ENCODE results near the gene RHOT2.
A peak's percentile ranks its signal among the peaks of the same experiment; 100 is the strongest.

Gene RHOT2

GRCh38 chr16:632486-633335 is 35.2 kb upstream of the RHOT2 start:
- H3K36me3 ChIP-seq (ENCODE audit: control insufficient read depth, insufficient read depth, low read length), result peaks cover 4% of the 10 kb centered on the region
- DNase-seq, result no peak
- H3K27ac ChIP-seq (ENCODE audit: insufficient read depth, low read length, poor library complexity, severe bottlenecking), result no peak overlapping the region
- H3K27me3 ChIP-seq (replicated peaks; ENCODE audit: control insufficient read depth, insufficient read depth, low read length, poor library complexity, severe bottlenecking), result no peaks in the 10 kb centered on the region
- H3K4me3 ChIP-seq (ENCODE audit: insufficient read depth, low read depth, low read length, poor library complexity, severe bottlenecking), result no peak overlapping the region
- no peaks in the 10 kb centered on the region for H3K9me3 ChIP-seq (ENCODE audit: control insufficient read depth, low read length)
- peaks cover 12% of the 10 kb centered on the region for H3K4me1 ChIP-seq (ENCODE audit: control insufficient read depth, insufficient read depth, low read length, poor library complexity, severe bottlenecking)

DNA sequence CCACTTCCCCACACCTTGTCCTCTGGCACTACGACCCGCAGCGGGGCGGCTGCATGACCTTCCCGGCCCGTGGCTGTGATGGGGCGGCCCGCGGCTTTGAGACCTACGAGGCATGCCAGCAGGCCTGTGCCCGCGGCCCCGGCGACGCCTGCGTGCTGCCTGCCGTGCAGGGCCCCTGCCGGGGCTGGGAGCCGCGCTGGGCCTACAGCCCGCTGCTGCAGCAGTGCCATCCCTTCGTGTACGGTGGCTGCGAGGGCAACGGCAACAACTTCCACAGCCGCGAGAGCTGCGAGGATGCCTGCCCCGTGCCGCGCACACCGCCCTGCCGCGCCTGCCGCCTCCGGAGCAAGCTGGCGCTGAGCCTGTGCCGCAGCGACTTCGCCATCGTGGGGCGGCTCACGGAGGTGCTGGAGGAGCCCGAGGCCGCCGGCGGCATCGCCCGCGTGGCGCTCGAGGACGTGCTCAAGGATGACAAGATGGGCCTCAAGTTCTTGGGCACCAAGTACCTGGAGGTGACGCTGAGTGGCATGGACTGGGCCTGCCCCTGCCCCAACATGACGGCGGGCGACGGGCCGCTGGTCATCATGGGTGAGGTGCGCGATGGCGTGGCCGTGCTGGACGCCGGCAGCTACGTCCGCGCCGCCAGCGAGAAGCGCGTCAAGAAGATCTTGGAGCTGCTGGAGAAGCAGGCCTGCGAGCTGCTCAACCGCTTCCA is 34.4 kb upstream of the RHOT2 start:
- Histone ChIP-seq H3K9me3 (ENCODE audit: control insufficient read depth, low read length) (no peaks in the 10 kb centered on the region), H3K36me3 (ENCODE audit: control insufficient read depth, insufficient read depth, low read length) (no peaks in the 10 kb centered on the region), H3K27ac (ENCODE audit: insufficient read depth, low read length, poor library complexity, severe bottlenecking) (no peak overlapping the region), H3K4me1 (ENCODE audit: control insufficient read depth, insufficient read depth, low read length, poor library complexity, severe bottlenecking) (peaks cover 12% of the 10 kb centered on the region), H3K27me3 (replicated peaks; ENCODE audit: control insufficient read depth, insufficient read depth, low read length, poor library complexity, severe bottlenecking) (no peaks in the 10 kb centered on the region), H3K4me3 (ENCODE audit: insufficient read depth, low read depth, low read length, poor library complexity, severe bottlenecking) (no peak overlapping the region)
- DNase-seq, result no peak

DNA sequence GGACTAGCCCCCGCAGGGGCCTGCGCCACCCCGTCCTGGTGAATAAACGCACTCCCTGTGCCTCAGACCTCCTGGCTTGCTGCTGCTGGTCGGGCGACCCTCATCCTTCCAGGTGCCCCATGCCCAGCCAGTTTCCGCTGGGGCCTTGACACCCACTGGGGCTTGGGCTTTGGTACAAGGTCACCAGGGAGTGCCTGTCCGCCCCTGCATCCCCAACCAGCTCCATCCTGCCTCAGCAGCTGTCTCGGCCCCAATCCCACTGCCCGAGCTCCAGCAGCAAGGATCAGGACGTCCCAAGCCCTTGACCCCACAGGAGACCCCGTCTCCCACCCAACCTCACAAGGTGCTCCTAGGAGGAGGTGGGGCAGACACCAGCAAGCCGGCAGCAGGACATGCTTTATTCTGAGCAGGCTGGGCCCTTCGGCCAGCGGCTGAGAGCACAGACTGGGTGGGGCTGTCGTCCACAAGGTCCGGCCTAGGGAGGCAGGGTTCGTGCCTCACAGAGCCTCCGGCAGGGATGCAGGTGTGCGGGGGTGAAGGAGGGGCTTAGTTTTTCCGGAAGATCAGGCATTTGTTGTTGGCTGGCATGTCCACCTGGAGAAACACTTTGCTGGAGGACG is 33.8 kb upstream of the RHOT2 start:
- Histone ChIP-seq H3K4me3 (ENCODE audit: insufficient read depth, low read depth, low read length, poor library complexity, severe bottlenecking) (no peak overlapping the region), H3K9me3 (ENCODE audit: control insufficient read depth, low read length) (no peaks in the 10 kb centered on the region), H3K27ac (ENCODE audit: insufficient read depth, low read length, poor library complexity, severe bottlenecking) (no peak overlapping the region), H3K36me3 (ENCODE audit: control insufficient read depth, insufficient read depth, low read length) (no peaks in the 10 kb centered on the region), H3K4me1 (ENCODE audit: control insufficient read depth, insufficient read depth, low read length, poor library complexity, severe bottlenecking) (peaks cover 12% of the 10 kb centered on the region), H3K27me3 (replicated peaks; ENCODE audit: control insufficient read depth, insufficient read depth, low read length, poor library complexity, severe bottlenecking) (no peaks in the 10 kb centered on the region)
- DNase-seq, result no peak

DNA sequence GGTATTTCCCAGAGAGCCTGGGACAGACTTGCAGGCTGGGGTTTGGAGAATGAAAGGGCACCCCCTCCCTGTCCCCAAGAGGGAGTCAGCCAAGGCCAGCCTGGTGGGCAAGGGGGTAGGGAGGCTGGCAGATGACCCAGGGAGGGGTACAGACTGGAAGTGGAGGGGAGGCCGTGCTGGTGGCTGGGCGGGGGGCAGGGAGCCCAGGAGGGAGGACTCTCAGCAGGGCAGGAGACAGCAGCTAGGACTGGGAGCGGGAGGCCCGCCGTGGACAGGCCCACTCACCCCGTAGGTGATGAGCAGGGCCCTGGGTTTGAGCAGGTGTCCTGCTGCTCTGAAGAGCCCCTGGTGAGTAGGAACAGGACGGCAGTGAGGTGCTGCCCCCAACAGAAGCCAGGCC is 32.9 kb upstream of the RHOT2 start:
- Histone ChIP-seq H3K27ac (ENCODE audit: insufficient read depth, low read length, poor library complexity, severe bottlenecking) (no peak overlapping the region), H3K36me3 (ENCODE audit: control insufficient read depth, insufficient read depth, low read length) (no peaks in the 10 kb centered on the region), H3K9me3 (ENCODE audit: control insufficient read depth, low read length) (no peaks in the 10 kb centered on the region), H3K27me3 (replicated peaks; ENCODE audit: control insufficient read depth, insufficient read depth, low read length, poor library complexity, severe bottlenecking) (no peaks in the 10 kb centered on the region), H3K4me1 (ENCODE audit: control insufficient read depth, insufficient read depth, low read length, poor library complexity, severe bottlenecking) (peaks cover 12% of the 10 kb centered on the region), H3K4me3 (ENCODE audit: insufficient read depth, low read depth, low read length, poor library complexity, severe bottlenecking) (no peak overlapping the region)
- no peak for DNase-seq

DNA sequence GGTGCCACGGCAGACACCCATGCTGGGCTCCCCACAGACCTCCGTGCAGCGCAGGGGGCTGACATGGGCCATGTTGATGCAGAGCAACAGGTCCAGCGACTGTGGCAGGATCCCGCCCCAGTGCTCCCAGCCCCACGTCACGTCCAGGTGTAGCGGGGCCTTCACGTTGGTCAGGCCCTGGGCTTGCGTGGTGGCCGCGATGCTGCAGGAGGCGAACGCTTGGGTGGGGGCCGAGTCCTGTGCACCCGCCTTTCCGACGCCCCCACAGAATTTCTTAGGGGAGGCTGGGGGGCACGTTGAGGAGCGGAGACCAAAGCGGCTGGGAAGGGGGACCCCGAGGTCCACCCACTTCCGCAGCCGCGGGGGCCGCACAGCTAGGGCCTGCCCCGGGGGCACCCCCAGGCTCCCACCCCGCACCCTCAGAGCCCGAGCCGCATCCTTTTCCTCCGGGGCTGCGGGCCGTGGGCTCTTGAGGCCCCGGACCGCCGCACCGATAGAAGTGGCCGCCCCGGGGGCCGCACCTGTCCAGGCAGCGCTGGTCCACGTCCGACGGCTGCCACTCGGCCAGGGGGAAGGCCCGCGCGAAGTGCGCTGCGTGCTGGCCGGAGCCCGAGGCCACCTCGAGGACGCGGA is 32.2 kb upstream of the RHOT2 start:
- no peak for DNase-seq
- Histone ChIP-seq H3K4me3 (ENCODE audit: insufficient read depth, low read depth, low read length, poor library complexity, severe bottlenecking) (peak overlapping the region; percentile 96), H3K27me3 (replicated peaks; ENCODE audit: control insufficient read depth, insufficient read depth, low read length, poor library complexity, severe bottlenecking) (no peaks in the 10 kb centered on the region), H3K9me3 (ENCODE audit: control insufficient read depth, low read length) (no peaks in the 10 kb centered on the region), H3K4me1 (ENCODE audit: control insufficient read depth, insufficient read depth, low read length, poor library complexity, severe bottlenecking) (peaks cover 12% of the 10 kb centered on the region), H3K36me3 (ENCODE audit: control insufficient read depth, insufficient read depth, low read length) (no peaks in the 10 kb centered on the region), H3K27ac (ENCODE audit: insufficient read depth, low read length, poor library complexity, severe bottlenecking) (peak overlapping the region; percentile 83)

DNA sequence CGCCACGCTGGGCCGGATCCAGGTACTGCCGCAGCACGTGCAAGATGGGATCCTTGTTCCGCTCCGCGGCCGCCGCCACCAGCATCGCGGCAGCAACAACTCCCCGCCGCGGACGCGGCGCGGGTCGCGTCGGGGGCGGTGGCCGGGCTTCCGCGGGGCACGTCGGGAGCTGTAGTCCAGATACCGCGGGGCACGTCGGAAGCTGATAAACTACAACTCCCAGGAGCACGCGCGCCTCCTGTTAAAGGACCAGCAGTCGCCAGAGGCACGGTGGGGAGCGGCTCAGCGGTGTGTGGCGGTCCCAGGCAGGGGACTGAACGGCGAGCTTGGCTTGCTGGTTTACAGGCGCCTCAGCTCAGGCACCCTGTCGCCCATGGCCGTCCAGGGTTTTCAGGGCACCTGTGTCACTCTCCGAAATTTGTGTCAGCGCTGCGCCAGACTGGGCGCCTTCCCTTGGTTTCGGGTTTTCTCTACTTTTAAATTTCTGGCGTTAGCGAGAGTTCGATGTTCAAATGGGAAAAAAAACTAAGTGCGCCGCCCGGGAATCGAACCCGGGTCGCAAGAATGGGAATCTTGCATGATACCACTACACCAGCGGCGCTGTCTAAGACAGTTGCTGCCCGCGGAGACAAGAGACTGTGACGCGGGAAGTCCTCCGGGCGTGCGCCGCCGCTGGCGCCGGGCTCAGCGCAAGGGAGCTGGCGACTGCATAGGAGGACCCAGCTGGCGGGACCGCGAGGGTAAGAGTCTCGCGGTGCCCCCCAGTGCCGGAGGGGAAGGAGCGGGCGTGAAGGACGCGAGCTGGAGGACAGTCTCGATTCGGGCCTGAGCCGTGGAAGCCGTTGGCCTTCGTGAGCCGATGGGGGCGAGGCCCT is 31.5 kb upstream of the RHOT2 start, which contains the start of gene METTL26:
TSS of gene METTL26 (minus strand) at position 100 of the 875 bp plus-strand sequence. CDS start at position 85, 15 bp downstream.
- no peaks in the 10 kb centered on the region for H3K27me3 ChIP-seq (replicated peaks; ENCODE audit: control insufficient read depth, insufficient read depth, low read length, poor library complexity, severe bottlenecking)
- H3K4me1 ChIP-seq (ENCODE audit: control insufficient read depth, insufficient read depth, low read length, poor library complexity, severe bottlenecking), result peaks cover 19% of the 10 kb centered on the region
- no peaks in the 10 kb centered on the region for H3K9me3 ChIP-seq (ENCODE audit: control insufficient read depth, low read length)
- H3K4me3 ChIP-seq (ENCODE audit: insufficient read depth, low read depth, low read length, poor library complexity, severe bottlenecking), result peak within 1 kb of the TSS; percentile 96
- H3K27ac ChIP-seq (ENCODE audit: insufficient read depth, low read length, poor library complexity, severe bottlenecking), result peak within 1 kb of the TSS; percentile 83
- no peaks in the 10 kb centered on the region for H3K36me3 ChIP-seq (ENCODE audit: control insufficient read depth, insufficient read depth, low read length)
- peak; percentile 82 to 89 (median 86) for DNase-seq

- Histone ChIP-seq H3K36me3 (ENCODE audit: control insufficient read depth, insufficient read depth, low read length) (no peaks in the 10 kb centered on the region), H3K4me3 (ENCODE audit: insufficient read depth, low read depth, low read length, poor library complexity, severe bottlenecking) (peak overlapping the region; percentile 96), H3K4me1 (ENCODE audit: control insufficient read depth, insufficient read depth, low read length, poor library complexity, severe bottlenecking) (peaks cover 21% of the 10 kb centered on the region), H3K27ac (ENCODE audit: insufficient read depth, low read length, poor library complexity, severe bottlenecking) (peak overlapping the region; percentile 83), H3K9me3 (ENCODE audit: control insufficient read depth, low read length) (no peaks in the 10 kb centered on the region), H3K27me3 (replicated peaks; ENCODE audit: control insufficient read depth, insufficient read depth, low read length, poor library complexity, severe bottlenecking) (no peaks in the 10 kb centered on the region)
- DNase-seq, result peak; percentile 80 to 85 (median 83)
Observed at GRCh38 chr16:637081-638018, 30.6 kb upstream of the RHOT2 start.

- no peaks in the 10 kb centered on the region for H3K36me3 ChIP-seq (ENCODE audit: control insufficient read depth, insufficient read depth, low read length)
- no peak overlapping the region for H3K4me3 ChIP-seq (ENCODE audit: insufficient read depth, low read depth, low read length, poor library complexity, severe bottlenecking)
- DNase-seq, result no peak
- no peak overlapping the region for H3K27ac ChIP-seq (ENCODE audit: insufficient read depth, low read length, poor library complexity, severe bottlenecking)
- peaks cover 24% of the 10 kb centered on the region for H3K4me1 ChIP-seq (ENCODE audit: control insufficient read depth, insufficient read depth, low read length, poor library complexity, severe bottlenecking)
- H3K9me3 ChIP-seq (ENCODE audit: control insufficient read depth, low read length), result no peaks in the 10 kb centered on the region
- no peaks in the 10 kb centered on the region for H3K27me3 ChIP-seq (replicated peaks; ENCODE audit: control insufficient read depth, insufficient read depth, low read length, poor library complexity, severe bottlenecking)
Observed at GRCh38 chr16:638034-638543, 29.8 kb upstream of the RHOT2 start.

Data from effector memory CD4-positive, alpha-beta T cell (primary cell).